MCF 10A (cell line): ENCODE results near the gene OR7A17. TPM values are rescaled to one million over a fixed set of nuclear protein-coding genes. Genes with fewer than 3 reads are reported as not detected.

ENCODE experiments used
- BruUV-seq: library from RNA; stranded (reverse); fragments of 400-500 nt; replicated peaks from 2 replicates; lab custom pipeline; 2021; lab: Mats Ljungman, UMichigan
- CTCF ChIA-PET: fragments of 300-600 bp; sonication (Branson Sonifier 250); formaldehyde crosslinking; extraction: SDS; loops from one replicate; lab custom pipeline; 2021; ENCODE audit warnings: antibody characterized with exemption, inconsistent platforms; lab: Yijun Ruan, JAX
- POLR2A ChIA-PET: fragments of 300-600, 350-650 bp; sonication (Branson Sonifier 250); formaldehyde crosslinking; extraction: SDS; loops from one replicate; lab custom pipeline; 2020; ENCODE audit warnings: antibody characterized with exemption, inconsistent platforms; lab: Yijun Ruan, JAX
- DNase-seq: peaks from one replicate; pipeline ENCODE4 v3.0.0-alpha.2; 2018; ENCODE audit not compliant: unreplicated experiment
- H3K27ac Mint-ChIP-seq: one replicate; pipeline ENCODE4 v1.8.0; 2022; ENCODE audit warnings: mild to moderate bottlenecking, low read depth, mixed read lengths; ENCODE audit not compliant: unreplicated experiment
- H3K27me3 Mint-ChIP-seq: one replicate; pipeline ENCODE4 v1.8.0; 2022; ENCODE audit warnings: mixed read lengths; ENCODE audit not compliant: insufficient read depth, unreplicated experiment
- H3K36me3 Mint-ChIP-seq: one replicate; pipeline ENCODE4 v1.8.0; 2022; ENCODE audit warnings: mild to moderate bottlenecking, moderate library complexity, mixed read lengths; ENCODE audit not compliant: insufficient read depth, unreplicated experiment
- H3K4me1 Mint-ChIP-seq: one replicate; pipeline ENCODE4 v1.8.0; 2022; ENCODE audit warnings: mixed read lengths; ENCODE audit not compliant: insufficient read depth, unreplicated experiment
- H3K4me3 Mint-ChIP-seq: one replicate; pipeline ENCODE4 v1.8.0; 2022; ENCODE audit warnings: mild to moderate bottlenecking, moderate library complexity, mixed read lengths; ENCODE audit not compliant: unreplicated experiment
- H3K9me3 Mint-ChIP-seq: one replicate; pipeline ENCODE4 v1.8.0; 2022; ENCODE audit warnings: mixed read lengths; ENCODE audit not compliant: unreplicated experiment
- CTCF ChIP-seq: fragments of 200-600 bp; IDR thresholded peaks from one replicate; pipeline ENCODE4 v1.8.0; 2022; ENCODE audit warnings: antibody characterized with exemption, mild to moderate bottlenecking; ENCODE audit not compliant: unreplicated experiment
- intact Hi-C: fragments of 100-400 bp; cut with micrococcal nuclease; formaldehyde crosslinking; loops from 2 replicates; pipeline ENCODE4 v1.14.1; 2022
- total RNA-seq: library from RNA; stranded (reverse); gene quantifications from 2 replicates; pipeline ENCODE4 v1.2.3, GENCODE V29; 2022

The OR7A17 gene
- total RNA-seq, 1 experiment from 2014 or later, result not detected

- ChIA-PET CTCF (interaction anchor here (0.5 kb wide), 1 partner anchor 261 kb away, joined by 3 read pairs; no protein-coding TSS in a partner anchor), POLR2A (no interaction called here)
- Mint-ChIP-seq H3K27me3 (peaks cover 12% of the 10 kb centered on the region), H3K4me3 (peak within 1 kb of the TSS; percentile 3), H3K36me3 (no peaks in the 10 kb centered on the region), H3K4me1 (peaks cover 6% of the 10 kb centered on the region), H3K9me3 (no peaks in the 10 kb centered on the region), H3K27ac (peak within 1 kb of the TSS; percentile 25)
- BruUV-seq, result no TSS peak
- intact Hi-C loops, result no loop called here
- peak; percentile 6 for DNase-seq
- no peak for TF ChIP-seq CTCF
Observed at GRCh38 chr19:14835011-14835410, 50.9 kb downstream of the OR7A17 start, which contains the start of the genes OR7A5 and OR7C1. OR7A5 (minus strand) TSS chr19:14835185; CDS start chr19:14828241, 6,944 bp downstream. OR7C1 (minus strand) TSS chr19:14835185; CDS start chr19:14800136, 35,049 bp downstream.

- H3K27me3 Mint-ChIP-seq, result peaks cover 26% of the 10 kb centered on the region
- TF ChIP-seq CTCF, result no peak
- no peaks in the 10 kb centered on the region for H3K9me3 Mint-ChIP-seq
- intact Hi-C loops, result no loop called here
- no peak overlapping the region for H3K4me3 Mint-ChIP-seq
- H3K4me1 Mint-ChIP-seq, result peaks cover 10% of the 10 kb centered on the region
- no peak overlapping the region for H3K27ac Mint-ChIP-seq
- ChIA-PET POLR2A (interaction anchor here (0.6 kb wide), 1 partner anchor 201 kb away, joined by 4 read pairs; no protein-coding TSS in a partner anchor), CTCF (interaction anchor here (0.6 kb wide), 1 partner anchor 43 kb away, joined by 3 read pairs; no protein-coding TSS in a partner anchor)
- DNase-seq, result no peak
- no TSS peak for BruUV-seq
- no peaks in the 10 kb centered on the region for H3K36me3 Mint-ChIP-seq
Observed at GRCh38 chr19:14830702-14831101, 55.2 kb downstream of the OR7A17 start.

Other genes with a start within 250 kb of the OR7A17 start
- gene ADGRE3, start 211.3 kb downstream of the OR7A17 start, total RNA-seq, result not detected in 2 replicates
- 15.4 and 17.5 TPM in 2 replicates for gene ZNF333, start 196.1 kb downstream of the OR7A17 start, total RNA-seq
- 6.9 and 8.0 TPM in 2 replicates for gene ADGRE2, start 107.6 kb downstream of the OR7A17 start, total RNA-seq
- not detected in 2 replicates for gene OR7A5, start 50.9 kb downstream of the OR7A17 start, total RNA-seq
- not detected in 2 replicates for gene OR7C1, start 50.9 kb downstream of the OR7A17 start, total RNA-seq
- gene OR7A10, start 37.2 kb downstream of the OR7A17 start, total RNA-seq, result not detected in 2 replicates
- gene OR7C2, start 55.4 kb upstream of the OR7A17 start, total RNA-seq, result not detected in 2 replicates
- gene SLC1A6, start 93.7 kb upstream of the OR7A17 start, total RNA-seq, result not detected in 2 replicates
- gene CASP14, start 163.3 kb upstream of the OR7A17 start, total RNA-seq, result not detected in 2 replicates
- not detected in 2 replicates for gene OR1I1, start 196.1 kb upstream of the OR7A17 start, total RNA-seq
- gene SYDE1, start 221.3 kb upstream of the OR7A17 start, total RNA-seq, result 22.6 and 24.2 TPM in 2 replicates